ENCODE data around the gene EML4. TPM values are rescaled to one million over a fixed set of nuclear protein-coding genes. Genes with fewer than 3 reads are reported as not detected.

Gene EML4
- total RNA-seq, 1 experiment from 2014 or later = 68.2 TPM

GRCh38 chr2:42360493-42360889 is 191.3 kb downstream of the EML4 start:
- Mint-ChIP-seq H3K4me3 (ENCODE audit: low read depth, unreplicated experiment) (peak overlapping the region; percentile 83), H3K4me1 (ENCODE audit: low read depth, unreplicated experiment) (peaks cover 30% of the 10 kb centered on the region), H3K27ac (ENCODE audit: unreplicated experiment) (peak overlapping the region; percentile 71), H3K36me3 (ENCODE audit: insufficient read depth, unreplicated experiment) (peaks cover 41% of the 10 kb centered on the region), H3K9me3 (ENCODE audit: low read depth, unreplicated experiment) (no peaks in the 10 kb centered on the region), H3K27me3 (ENCODE audit: unreplicated experiment) (no peaks in the 10 kb centered on the region)
- DNase-seq = no peak
- no peak for TF ChIP-seq CTCF (IDR thresholded peaks at IDR 0.05; ENCODE audit: unreplicated experiment)
- CTCF ChIA-PET = interaction anchor here (0.6 kb wide), 1 partner anchor 26 kb away, joined by 4 read pairs; no protein-coding TSS in a partner anchor
- no TSS peak for BruUV-seq (replicated peaks)
- intact Hi-C loops (cut with micrococcal nuclease; ENCODE audit: unreplicated experiment) = loop anchor here (10.0 kb wide), 2 partner anchors 134 to 304 kb away; partner anchors contain the start of gene KCNG3

DNA sequence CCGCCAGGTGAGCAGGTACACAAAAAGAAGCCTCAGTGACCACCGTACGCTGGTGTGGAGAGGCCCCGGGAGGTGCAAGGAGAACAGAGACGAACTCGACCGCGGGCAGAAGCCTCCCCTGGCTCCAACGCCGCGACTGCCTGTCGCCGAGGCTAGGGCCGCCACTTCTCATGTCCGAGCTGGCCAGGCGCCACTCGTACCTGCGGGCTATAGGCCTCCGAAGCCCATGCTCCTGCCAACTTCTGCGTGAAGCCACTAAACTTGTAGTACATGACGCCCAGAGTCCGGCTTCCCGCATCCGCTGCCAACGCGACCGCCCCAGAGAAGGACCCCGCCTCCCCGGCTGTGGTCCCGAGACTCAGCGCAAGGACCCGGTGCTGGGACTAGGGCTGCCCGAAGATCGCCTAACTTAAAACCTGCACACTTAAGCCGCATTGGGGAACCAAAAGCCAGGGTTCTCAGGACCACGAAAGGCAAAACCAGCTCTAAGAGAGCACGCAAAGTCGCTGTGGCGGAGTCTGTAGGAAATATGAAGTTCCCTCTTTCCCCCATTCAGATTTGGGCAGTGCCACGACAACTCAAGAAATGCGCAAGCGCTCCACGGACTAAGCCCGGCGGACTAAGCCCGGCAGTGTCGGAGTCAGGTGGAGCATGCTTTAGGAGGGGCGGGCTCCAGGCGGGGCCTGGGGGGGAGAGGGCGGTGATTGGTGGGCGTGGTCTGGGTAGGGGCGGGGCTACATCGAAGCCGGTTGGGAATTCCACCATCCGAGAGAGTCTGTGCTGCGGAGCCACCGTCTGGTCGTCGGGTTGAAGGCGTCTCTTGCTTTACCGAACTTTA is 192.0 kb downstream of the EML4 start, which contains the start of gene COX7A2L:
Gene COX7A2L, minus strand, starts transcription at position 328 of the 838 bp plus-strand sequence. Its CDS starts 56 bp downstream, at position 272.
- CTCF ChIA-PET = interaction anchor here (0.6 kb wide), 1 partner anchor 26 kb away, joined by 4 read pairs; no protein-coding TSS in a partner anchor
- peak; percentile 97 for DNase-seq
- Mint-ChIP-seq H3K27ac (ENCODE audit: unreplicated experiment) (peak within 1 kb of the TSS; percentile 71), H3K27me3 (ENCODE audit: unreplicated experiment) (no peaks in the 10 kb centered on the region), H3K9me3 (ENCODE audit: low read depth, unreplicated experiment) (no peaks in the 10 kb centered on the region), H3K4me1 (ENCODE audit: low read depth, unreplicated experiment) (peaks cover 26% of the 10 kb centered on the region), H3K4me3 (ENCODE audit: low read depth, unreplicated experiment) (peak within 1 kb of the TSS; percentile 83), H3K36me3 (ENCODE audit: insufficient read depth, unreplicated experiment) (peaks cover 41% of the 10 kb centered on the region)
- no TSS peak for BruUV-seq (replicated peaks)
- TF ChIP-seq CTCF (IDR thresholded peaks at IDR 0.05; ENCODE audit: unreplicated experiment) = no peak
- intact Hi-C loops (cut with micrococcal nuclease; ENCODE audit: unreplicated experiment) = loop anchor here (10.0 kb wide), 2 partner anchors 134 to 304 kb away; partner anchors contain the start of gene KCNG3

- Mint-ChIP-seq H3K27ac (ENCODE audit: unreplicated experiment) (peak overlapping the region; percentile 71), H3K9me3 (ENCODE audit: low read depth, unreplicated experiment) (no peaks in the 10 kb centered on the region), H3K36me3 (ENCODE audit: insufficient read depth, unreplicated experiment) (peaks cover 41% of the 10 kb centered on the region), H3K27me3 (ENCODE audit: unreplicated experiment) (no peaks in the 10 kb centered on the region), H3K4me3 (ENCODE audit: low read depth, unreplicated experiment) (peak overlapping the region; percentile 83), H3K4me1 (ENCODE audit: low read depth, unreplicated experiment) (peaks cover 23% of the 10 kb centered on the region)
- CTCF ChIA-PET = no interaction called here
- TSS peak; percentile 55 for BruUV-seq (replicated peaks)
- no peak for TF ChIP-seq CTCF (IDR thresholded peaks at IDR 0.05; ENCODE audit: unreplicated experiment)
- intact Hi-C loops (cut with micrococcal nuclease; ENCODE audit: unreplicated experiment) = loop anchor here (10.0 kb wide), 2 partner anchors 133 to 303 kb away; partner anchors contain the start of gene KCNG3
- no peak for DNase-seq
Observed at GRCh38 chr2:42361728-42362283, 192.7 kb downstream of the EML4 start.

GRCh38 chr2:42363413-42363812 is 194.3 kb downstream of the EML4 start:
- no TSS peak for BruUV-seq (replicated peaks)
- no peaks in the 10 kb centered on the region for H3K9me3 Mint-ChIP-seq (ENCODE audit: low read depth, unreplicated experiment)
- H3K27ac Mint-ChIP-seq (ENCODE audit: unreplicated experiment) = no peak overlapping the region
- H3K4me3 Mint-ChIP-seq (ENCODE audit: low read depth, unreplicated experiment) = no peak overlapping the region
- CTCF ChIA-PET = no interaction called here
- H3K4me1 Mint-ChIP-seq (ENCODE audit: low read depth, unreplicated experiment) = peaks cover 12% of the 10 kb centered on the region
- no peak for DNase-seq
- TF ChIP-seq CTCF (IDR thresholded peaks at IDR 0.05; ENCODE audit: unreplicated experiment) = no peak
- H3K36me3 Mint-ChIP-seq (ENCODE audit: insufficient read depth, unreplicated experiment) = peaks cover 34% of the 10 kb centered on the region
- intact Hi-C loops (cut with micrococcal nuclease; ENCODE audit: unreplicated experiment) = loop anchor here (10.0 kb wide), 2 partner anchors 131 to 301 kb away; partner anchors contain the start of gene KCNG3
- H3K27me3 Mint-ChIP-seq (ENCODE audit: unreplicated experiment) = no peaks in the 10 kb centered on the region

All from Calu3 (cell line).